Testis (tissue), 3 donors: Measurements from ENCODE around the gene PTPN5. TPM values are rescaled to one million over a fixed set of nuclear protein-coding genes. Genes with fewer than 3 reads are reported as not detected.
A peak's percentile ranks its signal among the peaks of the same experiment; 100 is the strongest.

Experiments
- DNase-seq: peaks from one replicate; pipeline ENCODE4 v3.0.0-alpha.2; 2019
- H3K27ac ChIP-seq, 2 donors: fragments of 200-600 bp; sonication (generic); one replicate each; pipeline ENCODE4 v1.5.1; 2019
- H3K27me3 ChIP-seq: fragments of 200-600 bp; sonication (generic); one replicate; pipeline ENCODE4 v1.5.1; 2019
- H3K36me3 ChIP-seq: fragments of 200-600 bp; sonication (generic); one replicate; pipeline ENCODE4 v1.5.1; 2017; ENCODE audit warnings: low read depth; ENCODE audit errors: missing control alignments
- H3K4me1 ChIP-seq: fragments of 200-600 bp; sonication (generic); one replicate; pipeline ENCODE4 v1.5.1; 2019
- H3K4me3 ChIP-seq, 2 donors: fragments of 200-600 bp; sonication (generic); one replicate each; pipeline ENCODE4 v1.5.1; 2017 to 2019
- H3K9me3 ChIP-seq: fragments of 200-600 bp; sonication (generic); one replicate; pipeline ENCODE4 v1.5.1; 2017
- POLR2A ChIP-seq: fragments of 450-650 bp; IDR thresholded peaks from one replicate; pipeline ENCODE4 v1.6.1; 2017; ENCODE audit warnings: antibody characterized with exemption, mild to moderate bottlenecking, moderate library complexity
- WGBS, 2 donors: methylation state at CpG; one replicate each; pipeline ENCODE4 v1.1.5; 2018; 5-methylcytosine and 5-hydroxymethylcytosine counted together
- intact Hi-C: fragments of 100-400 bp; cut with DNase I; formaldehyde crosslinking; loops from one replicate; pipeline ENCODE4 v1.15.1; 2023; ENCODE audit warnings: low total_unique reads
- polyA plus RNA-seq: library from polyadenylated mRNA; stranded (reverse); fragments of 350-450 nt; fragmentation: Illumina TruSeq; extraction: RNeasy Lipid Tissue Mini Kit (QIAGEN cat#74804); gene quantifications from one replicate; pipeline ENCODE4 v1.2.3, GENCODE V29; 2014; ENCODE audit warnings: low read depth, low replicate concordance; ENCODE audit not compliant: insufficient read depth
- total RNA-seq, 2 donors: library from RNA; depleted of rRNA; stranded (reverse); fragments of >200 nt; gene quantifications; one replicate each; pipeline ENCODE4 v1.2.3, GENCODE V29; 2016
- TF ChIP-seq, protein P1 (sequence below), 3 experiments: fragments of 450-650 bp in 2 of 3; fragments of 200-600 bp in 1 of 3; sonication (generic) in 1 of 3; IDR thresholded peaks; one replicate each; pipeline ENCODE4 v1.5.1; 2016 to 2019; ENCODE audit warnings: antibody characterized with exemption in 3 of 3, mild to moderate bottlenecking in 2 of 3, moderate library complexity in 1 of 3

PTPN5 gene
- total and polyA plus RNA-seq, 3 donors from 2014 or later = 4.4 to 10.2 (median 7.8) TPM

DNA sequence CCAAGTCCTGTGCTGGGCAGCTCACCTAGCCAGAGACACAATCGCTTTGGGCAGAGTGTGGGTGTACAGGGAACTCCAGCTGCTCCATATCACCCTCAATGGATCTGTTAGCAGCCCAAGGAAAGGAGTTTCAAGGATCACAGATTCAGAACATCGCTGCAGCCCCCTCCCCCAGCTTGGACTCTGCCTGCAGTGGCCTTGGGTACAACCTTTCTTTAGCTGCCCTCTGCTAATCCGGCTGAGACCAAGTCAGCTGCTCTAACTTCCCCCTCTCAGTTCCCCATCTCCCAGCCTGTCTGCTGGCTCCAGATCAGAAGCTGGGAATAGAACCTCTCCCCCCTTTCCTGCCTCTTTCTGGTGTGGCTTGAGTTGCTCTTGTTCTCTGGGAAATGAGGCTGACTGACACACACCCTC lies 91.7 kb downstream of the PTPN5 start:
- peak; percentile 44 for DNase-seq
- WGBS, 2 donors = 15 to 32% methylated on average over 2 to 3 of the region's 3 CpGs
- Histone ChIP-seq H3K36me3 (no peaks in the 10 kb centered on the region), H3K27ac (peak overlapping the region; percentile 86 to 87), H3K4me1 (peaks cover 19% of the 10 kb centered on the region), H3K9me3 (no peaks in the 10 kb centered on the region), H3K4me3 (no peak overlapping the region), H3K27me3 (no peaks in the 10 kb centered on the region)
- intact Hi-C loops = no loop called here
- TF ChIP-seq POLR2A = no peak
- TF ChIP-seq, protein P1, sequence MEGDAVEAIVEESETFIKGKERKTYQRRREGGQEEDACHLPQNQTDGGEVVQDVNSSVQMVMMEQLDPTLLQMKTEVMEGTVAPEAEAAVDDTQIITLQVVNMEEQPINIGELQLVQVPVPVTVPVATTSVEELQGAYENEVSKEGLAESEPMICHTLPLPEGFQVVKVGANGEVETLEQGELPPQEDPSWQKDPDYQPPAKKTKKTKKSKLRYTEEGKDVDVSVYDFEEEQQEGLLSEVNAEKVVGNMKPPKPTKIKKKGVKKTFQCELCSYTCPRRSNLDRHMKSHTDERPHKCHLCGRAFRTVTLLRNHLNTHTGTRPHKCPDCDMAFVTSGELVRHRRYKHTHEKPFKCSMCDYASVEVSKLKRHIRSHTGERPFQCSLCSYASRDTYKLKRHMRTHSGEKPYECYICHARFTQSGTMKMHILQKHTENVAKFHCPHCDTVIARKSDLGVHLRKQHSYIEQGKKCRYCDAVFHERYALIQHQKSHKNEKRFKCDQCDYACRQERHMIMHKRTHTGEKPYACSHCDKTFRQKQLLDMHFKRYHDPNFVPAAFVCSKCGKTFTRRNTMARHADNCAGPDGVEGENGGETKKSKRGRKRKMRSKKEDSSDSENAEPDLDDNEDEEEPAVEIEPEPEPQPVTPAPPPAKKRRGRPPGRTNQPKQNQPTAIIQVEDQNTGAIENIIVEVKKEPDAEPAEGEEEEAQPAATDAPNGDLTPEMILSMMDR (IDR thresholded peaks at IDR 0.05) = no peak

DNA sequence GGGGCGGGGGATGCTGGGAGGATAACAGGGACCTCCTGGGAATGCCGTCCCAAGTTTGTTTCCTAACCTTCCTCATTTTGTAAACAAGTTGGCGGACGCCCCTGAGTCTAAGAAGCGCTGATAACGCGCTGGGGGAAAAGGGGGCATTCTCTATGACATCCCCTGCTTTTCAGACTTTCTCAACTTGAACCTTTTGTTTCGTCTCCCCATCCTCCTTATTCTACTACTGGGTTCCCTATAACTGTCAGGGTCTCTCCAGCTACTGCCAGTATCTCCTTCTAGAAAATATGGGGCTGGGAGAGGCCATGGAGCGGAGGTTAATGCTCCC lies 92.4 kb downstream of the PTPN5 start:
- DNase-seq = no peak
- no peaks in the 10 kb centered on the region for H3K9me3 ChIP-seq
- H3K27me3 ChIP-seq = no peaks in the 10 kb centered on the region
- H3K4me3 ChIP-seq = peak overlapping the region; percentile 81 to 97
- H3K27ac ChIP-seq = peak overlapping the region; percentile 86 to 87
- peaks cover 19% of the 10 kb centered on the region for H3K4me1 ChIP-seq
- H3K36me3 ChIP-seq = no peaks in the 10 kb centered on the region
- WGBS, 2 donors = 5 to 7% methylated on average over 9 of the region's 9 CpGs
- intact Hi-C loops = no loop called here
- TF ChIP-seq POLR2A = no peak
- TF ChIP-seq, protein P1 (IDR thresholded peaks at IDR 0.05) = no peak

DNA sequence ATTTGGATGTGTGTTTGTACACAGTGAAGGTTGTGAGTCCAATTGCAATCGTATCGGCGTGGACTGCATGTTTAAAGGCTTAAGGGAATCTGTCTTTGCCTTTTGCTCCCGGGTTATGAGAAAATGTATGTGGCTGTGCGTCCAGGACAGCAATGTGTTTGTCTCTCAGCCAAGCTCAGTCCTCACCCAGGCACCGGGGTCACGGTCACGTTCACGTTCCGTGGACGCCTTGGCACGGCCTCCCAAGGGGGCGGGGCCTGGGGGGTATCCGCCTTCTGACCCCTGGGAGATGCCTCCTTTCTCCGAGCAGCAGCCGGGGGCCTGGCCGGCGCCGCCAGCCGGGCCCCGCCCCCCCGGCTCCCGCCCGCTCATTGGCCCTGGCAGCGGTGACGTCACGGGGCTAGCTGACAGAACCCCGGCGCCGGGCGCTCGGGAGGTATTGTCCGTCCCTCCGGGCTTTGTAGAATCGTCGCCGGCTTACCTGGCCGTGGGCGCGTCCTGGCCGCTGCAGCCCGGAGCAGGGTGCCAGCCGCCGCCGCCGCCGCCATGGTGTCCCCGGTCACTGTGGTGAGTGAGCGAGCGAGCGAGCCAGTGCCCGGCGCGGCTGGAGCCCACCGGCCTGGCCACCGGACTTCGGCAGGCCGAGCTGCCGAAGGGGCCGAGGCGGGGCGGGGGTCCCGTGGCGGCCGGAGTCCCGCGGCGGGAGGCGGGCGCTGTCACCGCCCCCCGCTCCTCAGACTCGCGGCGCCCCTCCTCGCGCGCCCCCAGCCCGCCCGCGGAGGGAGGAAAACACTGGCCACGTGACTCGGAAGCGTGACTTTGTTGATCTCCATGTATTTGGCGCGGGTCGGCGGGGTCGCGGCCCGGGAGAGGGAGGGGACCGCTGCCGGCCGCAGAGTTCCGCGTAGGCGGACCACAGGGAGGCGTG lies 93.0 kb downstream of the PTPN5 start, which contains the start of gene TMEM86A:
TMEM86A (plus strand) TSS at position 439 of the 928 bp plus-strand sequence; CDS start at position 547, 108 bp downstream.
- Histone ChIP-seq H3K27me3 (no peaks in the 10 kb centered on the region), H3K4me3 (peak within 1 kb of the TSS; percentile 81 to 97), H3K4me1 (peaks cover 19% of the 10 kb centered on the region), H3K27ac (peak within 1 kb of the TSS; percentile 86 to 87), H3K36me3 (no peaks in the 10 kb centered on the region), H3K9me3 (no peaks in the 10 kb centered on the region)
- DNase-seq = peak; percentile 96
- WGBS, 2 donors = 0% methylated on average over 8 to 51 of the region's 98 CpGs
- TF ChIP-seq, protein P1 (IDR thresholded peaks at IDR 0.05) = no peak
- peak; percentile 53 for TF ChIP-seq POLR2A
- intact Hi-C loops = no loop called here

DNA sequence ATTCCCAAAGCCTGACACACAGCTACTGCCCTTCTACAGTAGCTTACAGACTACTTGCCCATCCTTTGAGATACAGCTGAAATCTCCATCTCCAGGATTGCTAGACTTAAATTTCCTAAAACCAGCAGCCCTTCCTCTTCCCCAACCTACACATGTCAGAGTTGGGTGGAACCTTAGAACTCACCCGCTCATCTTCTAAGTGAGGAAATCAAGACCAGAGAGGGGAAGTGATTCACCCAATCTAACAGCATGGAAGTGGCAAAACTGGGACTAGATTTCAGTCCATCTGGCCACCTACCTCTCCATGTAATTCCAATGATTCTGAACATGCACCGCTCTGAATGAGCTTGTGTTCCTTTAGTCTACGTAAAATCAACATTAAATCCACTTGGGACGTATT lies 94.0 kb downstream of the PTPN5 start:
- Histone ChIP-seq H3K27me3 (no peaks in the 10 kb centered on the region), H3K4me3 (no peak overlapping the region), H3K9me3 (no peaks in the 10 kb centered on the region), H3K27ac (peak overlapping the region in 1 of 2 donors; percentile 87), H3K4me1 (peaks cover 19% of the 10 kb centered on the region), H3K36me3 (no peaks in the 10 kb centered on the region)
- intact Hi-C loops = no loop called here
- WGBS, 2 donors = 66 to 75% methylated on average over 4 of the region's 4 CpGs
- no peak for DNase-seq
- TF ChIP-seq, protein P1 (IDR thresholded peaks at IDR 0.05) = no peak
- no peak for TF ChIP-seq POLR2A
